Brain pericyte (primary cell): Measurements from ENCODE around the gene JUP.
A peak's percentile ranks its signal among the peaks of the same experiment; 100 is the strongest.

Experiments used
- DNase-seq: peaks from one replicate; pipeline ENCODE4 v3.0.0-alpha.2; 2012; ENCODE audit warnings: low read depth, low spot score

Gene JUP

DNA sequence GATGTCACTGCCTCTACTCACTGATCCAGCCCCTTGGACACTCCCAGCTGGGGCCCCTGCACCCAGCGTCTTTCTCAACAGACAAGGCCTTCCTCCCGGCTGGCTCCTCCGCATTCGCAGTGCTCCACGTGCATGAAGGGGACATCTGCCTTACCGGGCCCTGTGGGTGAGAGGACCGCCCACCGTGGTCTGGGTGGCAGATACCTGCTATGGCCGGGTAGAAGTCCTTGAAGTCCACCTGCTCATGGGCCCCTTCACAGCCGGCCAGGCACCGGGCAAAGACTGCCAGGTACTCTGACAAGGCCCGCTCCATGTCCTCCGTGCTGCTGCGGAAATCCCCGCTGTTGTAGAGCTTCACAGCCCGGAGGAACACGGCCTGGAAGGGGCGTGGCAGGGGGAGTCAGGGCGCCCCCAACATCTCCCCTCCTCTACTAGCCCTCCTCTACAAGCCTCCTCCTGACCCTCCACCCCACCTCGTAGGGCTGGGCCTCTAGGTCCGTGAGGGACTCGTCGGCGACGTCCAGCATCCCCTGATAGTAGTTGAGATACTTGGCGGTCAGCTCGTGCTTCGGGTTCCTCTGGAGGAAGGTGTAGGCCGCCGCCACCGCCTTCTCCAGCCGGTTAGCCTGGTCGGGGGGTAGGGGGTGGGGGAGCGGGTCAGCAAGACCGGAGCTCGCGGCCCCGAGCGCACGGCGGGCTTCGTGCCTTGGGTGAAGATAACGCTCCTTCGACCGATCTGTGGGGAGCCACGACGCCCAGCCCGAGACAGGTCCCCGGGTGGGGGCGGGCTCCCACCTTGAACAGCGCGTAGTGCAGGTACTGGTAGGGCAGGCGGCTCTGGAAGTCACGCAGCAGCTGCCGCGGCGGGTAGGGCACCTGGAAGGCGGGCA lies 24.4 kb upstream of the JUP start:
- DNase-seq: no peak

DNA sequence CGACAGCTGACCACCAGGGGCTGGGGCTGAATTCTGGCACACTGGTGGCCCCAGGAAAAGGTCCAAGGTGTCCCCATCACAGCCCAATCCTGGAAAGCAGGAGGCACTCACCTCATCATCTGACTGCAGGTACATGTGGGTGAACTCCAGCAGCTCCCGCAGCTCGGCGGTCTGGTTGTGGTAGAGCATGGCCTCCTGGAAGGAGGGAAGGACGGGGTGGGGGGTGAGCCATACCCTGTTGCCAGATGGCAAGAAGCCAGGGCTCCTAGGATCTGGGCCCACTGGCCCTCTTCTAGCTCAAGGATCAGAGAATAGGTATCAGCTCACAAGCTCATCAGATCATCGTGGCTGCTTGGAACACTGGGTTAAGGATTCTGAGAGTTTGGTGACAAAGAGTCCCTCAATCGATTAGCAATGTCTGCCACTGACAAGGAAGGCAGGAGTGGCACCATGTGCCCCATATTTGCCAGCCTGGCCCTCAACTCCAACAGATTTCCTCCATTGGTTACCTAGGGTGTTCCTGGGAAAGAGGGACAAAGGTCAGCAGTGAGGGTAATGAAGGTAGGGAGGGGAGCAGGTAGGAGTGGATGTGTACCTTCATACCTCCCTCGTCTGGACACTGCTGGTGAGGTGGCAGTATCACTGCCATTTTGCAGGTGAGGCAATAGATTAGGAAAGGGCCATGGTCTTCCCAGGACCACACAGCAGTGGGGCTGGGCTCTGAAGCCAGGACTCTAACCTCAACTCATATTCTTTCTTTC lies 20.4 kb upstream of the JUP start:
- no peak for DNase-seq

- DNase-seq: no peak
These were observed 16.8 kb upstream of the JUP start for GRCh38 chr17:41803049-41804020.

DNA sequence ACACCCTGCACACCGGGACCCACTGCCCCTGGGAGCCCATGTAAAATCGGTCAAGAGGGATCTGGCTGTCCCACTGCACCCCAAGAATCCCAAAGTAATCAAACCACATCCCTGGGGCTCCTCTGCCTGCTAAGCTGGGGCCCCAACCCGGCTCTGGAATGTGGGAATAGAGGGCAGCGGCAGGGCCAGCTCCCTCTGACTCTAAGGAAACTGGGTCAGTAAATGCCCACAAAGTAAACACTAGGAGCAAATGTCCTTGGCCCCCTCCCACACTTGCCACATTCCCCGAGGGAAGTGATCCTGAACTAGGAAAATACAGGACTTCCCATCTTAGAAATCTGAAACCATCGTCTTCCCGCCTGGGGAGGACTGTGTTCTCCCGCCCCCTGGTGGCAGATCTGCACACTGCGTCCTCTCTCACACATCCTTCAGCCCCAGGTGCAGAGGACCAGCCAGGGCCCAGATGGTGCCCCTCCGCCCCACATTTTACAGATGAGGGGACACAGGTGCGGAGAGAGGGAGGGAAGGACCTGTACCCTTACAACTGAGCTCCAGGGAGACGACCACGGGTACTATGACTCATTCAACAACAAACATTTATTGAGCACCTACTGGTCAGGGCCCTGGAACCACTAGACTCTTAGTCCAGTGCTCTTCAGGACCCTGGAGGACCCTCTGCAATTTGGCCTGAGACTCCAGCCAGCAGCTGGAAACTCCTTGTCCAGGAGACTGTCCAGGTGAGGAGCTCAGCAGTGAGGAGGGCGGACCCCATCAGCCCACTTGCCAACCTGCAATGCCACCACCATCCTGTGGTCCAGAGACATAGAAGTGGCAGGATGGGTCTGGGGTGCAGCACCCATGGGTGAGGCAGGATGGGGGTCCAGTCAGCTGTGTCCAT lies 15.1 kb upstream of the JUP start:
- DNase-seq: no peak

- no peak for DNase-seq
These were observed 14.3 kb upstream of the JUP start for GRCh38 chr17:41800601-41801373.

- DNase-seq: no peak
These were observed 12.9 kb upstream of the JUP start for GRCh38 chr17:41799366-41799765.

GRCh38 chr17:41797377-41797776 lies 10.9 kb upstream of the JUP start:
- DNase-seq: no peak

DNA sequence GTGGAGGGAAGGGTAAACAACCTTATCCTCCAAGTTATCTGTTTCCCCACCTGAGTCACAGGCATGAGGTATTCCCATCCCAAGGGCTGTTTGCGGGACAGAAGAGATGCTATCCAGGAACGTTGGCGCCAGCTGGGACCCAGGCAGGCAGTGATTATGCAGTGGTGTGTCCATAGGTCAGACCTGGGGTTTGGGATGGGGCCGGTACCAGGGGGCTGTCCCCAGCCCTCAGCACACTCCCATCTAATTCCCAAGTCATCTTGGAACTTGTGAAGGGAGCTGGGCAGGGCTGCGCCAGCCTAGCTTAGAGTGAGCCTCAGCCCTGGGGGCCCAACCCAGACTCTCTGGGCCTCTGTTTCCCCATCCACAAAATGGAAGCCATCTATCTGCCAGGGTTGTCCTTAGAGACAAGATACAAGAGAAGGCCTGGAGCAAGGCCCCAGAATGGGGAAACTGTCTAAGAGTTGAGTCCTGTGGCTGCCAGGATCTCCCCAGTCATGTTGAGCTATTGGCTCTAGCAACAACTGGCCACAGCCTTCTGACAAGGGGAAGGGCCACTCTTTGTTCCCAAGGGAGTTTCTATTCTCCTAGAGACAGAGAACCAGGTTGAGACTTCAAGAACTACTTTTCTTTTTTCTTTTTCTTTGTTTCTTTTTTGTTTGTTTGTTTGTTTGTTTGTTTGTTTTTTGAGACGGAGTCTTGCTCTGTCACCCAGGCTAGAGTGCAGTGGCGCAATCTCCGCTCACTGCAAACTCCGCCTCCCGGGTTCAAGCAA lies 9.8 kb upstream of the JUP start:
- no peak for DNase-seq

DNA sequence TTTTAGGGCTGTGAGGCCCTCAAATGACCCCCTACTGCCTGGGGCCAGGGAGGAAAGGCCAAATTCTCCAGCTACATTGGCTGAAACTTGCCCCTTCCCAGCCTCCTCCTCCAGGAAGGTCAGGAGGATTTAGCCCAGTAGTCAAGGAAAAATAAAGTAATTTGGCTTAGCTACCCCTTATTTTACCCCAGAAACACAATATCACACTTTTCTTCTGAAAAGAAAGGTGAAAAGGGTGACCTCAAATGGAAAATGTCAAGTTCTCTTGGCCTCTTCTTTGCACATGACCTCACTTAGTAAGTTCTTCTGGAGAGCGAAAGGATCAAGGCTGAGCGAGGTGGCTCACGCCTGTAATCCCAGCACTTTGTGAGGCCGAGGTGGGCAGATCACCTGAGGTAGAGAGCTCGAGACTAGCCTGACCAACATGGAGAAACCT lies 8.0 kb upstream of the JUP start:
- DNase-seq: no peak

GRCh38 chr17:41793784-41794539 lies 7.5 kb upstream of the JUP start:
- peak; percentile 47 for DNase-seq

DNA sequence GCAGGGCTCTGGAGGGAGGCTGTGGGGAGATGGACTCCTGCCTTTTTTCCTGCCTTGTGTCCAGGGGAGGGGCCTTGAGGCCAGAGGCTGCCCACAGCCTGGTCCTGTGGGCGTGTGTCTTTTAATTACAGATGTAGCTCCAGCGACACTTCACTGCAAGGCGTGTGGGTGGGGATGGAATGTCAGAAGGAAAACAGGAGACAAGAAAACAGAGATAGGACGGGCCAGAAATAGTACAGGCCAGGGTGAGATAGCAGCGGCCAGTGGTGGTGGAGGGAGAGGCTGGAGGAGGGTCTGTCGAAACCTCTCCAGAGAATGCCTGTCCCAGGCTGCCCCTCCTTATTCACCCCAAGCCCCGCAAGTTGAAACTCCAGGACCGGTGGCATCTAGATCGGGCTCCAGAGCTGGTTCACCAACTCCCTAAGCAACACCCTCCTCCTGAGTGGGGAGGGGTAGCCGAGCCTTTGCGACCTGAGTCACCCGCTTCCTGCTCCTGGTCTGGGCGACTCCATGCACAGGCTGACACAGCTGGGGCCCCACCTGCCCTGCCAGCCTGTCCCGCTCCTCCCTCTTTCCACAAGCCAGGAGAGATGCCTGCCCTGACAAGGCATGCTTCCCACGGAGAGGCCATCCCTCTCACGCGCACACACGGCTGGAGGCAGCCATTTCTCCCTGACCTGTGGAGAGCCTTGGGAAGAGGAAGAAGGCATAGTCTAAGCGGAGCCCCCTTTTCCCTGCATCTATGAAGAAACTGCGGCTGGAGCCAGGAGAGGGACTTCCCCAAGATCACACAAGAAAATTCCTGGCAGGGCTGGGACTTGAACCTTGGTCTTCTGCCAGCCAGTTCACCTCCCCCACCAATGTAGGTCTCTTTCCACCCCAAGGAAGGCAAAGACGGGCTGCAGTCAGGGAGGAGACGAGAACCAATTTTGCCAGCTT lies 6.6 kb upstream of the JUP start:
- DNase-seq: peak; percentile 41

- DNase-seq: no peak
These were observed 509 bp upstream of the JUP start for GRCh38 chr17:41787021-41787418.

DNA sequence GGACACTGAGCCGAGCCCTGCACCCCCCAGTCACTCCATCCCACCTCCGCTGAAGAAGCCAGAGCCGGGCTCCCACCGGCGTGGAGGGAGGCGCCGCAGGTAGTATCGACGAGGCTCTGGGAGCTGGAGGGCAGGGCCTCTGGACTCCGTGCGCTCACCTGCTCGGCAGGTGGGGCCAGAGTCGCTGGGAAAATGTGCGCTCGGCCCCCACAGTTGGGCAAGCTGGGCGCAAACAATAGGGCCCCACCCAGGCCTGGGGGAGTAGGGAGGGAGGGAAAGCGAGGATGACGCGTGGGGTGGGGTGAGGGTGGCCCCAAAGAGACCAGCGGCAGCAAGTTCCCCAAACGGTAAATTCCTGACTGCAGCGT lies 668 bp downstream of the JUP start:
- DNase-seq: no peak

DNA sequence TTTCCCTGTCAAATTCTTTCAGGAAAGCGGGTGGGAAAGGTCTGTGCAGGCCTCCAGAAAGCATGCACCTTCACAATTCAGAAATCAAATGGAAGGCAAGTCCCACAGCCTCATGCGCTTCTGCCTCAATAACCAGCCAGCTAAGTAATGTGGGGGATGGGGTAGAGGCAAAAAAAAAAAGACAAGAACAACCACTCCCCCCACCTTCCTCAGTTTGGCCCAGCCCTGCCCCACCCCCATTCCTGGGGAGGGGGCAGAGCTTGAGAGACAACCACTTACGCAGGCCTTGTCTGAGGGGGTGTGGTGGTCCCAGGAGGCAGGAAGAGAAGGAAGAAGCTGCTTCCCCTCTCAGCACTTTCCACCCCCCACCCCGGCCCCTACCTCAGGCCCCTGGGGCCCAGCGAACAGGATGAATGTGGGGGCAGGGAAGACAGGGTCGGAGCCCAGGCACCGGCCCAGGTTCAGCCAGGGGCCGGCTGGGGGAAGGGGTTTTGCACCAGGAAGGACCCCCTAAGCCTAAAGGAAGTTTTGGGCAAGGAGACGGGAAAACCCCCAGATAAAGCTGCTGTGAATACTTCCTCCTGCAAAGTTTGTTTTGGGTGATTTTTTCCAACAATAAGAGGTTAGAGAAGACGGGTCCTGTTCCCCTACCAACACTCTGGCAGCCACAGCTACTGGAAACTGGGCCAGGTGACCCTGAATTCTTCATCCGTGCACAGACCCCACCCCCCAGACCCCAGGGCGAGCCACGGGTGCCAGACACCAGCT lies 1.2 kb downstream of the JUP start:
- no peak for DNase-seq

DNA sequence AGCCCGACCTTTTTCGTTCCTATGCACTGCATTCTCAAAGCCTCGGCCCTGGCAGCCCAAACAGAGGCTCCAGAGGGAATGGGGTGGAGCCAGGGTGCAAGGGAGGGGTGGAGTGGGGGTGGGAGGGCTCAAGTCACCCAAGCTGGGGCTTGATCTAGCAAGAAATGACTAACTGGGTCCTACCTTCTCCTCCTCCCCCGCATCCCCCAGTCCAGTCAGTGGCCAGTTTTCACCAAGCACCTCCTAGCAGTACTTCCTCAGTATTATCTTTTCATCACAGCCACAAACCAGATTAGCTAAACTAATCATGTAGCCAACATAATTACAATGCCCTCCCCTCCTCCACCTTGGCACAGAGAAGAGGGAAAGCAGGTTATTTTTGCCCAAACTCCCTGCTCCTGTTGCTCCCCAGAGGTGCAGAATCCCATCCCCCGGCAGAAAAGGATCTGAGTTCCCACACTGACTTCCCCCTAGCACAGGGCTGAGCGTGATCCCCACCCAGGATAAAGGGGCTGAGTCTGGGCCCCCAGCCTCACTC lies 2.2 kb downstream of the JUP start:
- DNase-seq: no peak

GRCh38 chr17:41782142-41782541 lies 4.4 kb downstream of the JUP start:
- no peak for DNase-seq
